ENCODE measurements around the gene SMARCB1.

DNA sequence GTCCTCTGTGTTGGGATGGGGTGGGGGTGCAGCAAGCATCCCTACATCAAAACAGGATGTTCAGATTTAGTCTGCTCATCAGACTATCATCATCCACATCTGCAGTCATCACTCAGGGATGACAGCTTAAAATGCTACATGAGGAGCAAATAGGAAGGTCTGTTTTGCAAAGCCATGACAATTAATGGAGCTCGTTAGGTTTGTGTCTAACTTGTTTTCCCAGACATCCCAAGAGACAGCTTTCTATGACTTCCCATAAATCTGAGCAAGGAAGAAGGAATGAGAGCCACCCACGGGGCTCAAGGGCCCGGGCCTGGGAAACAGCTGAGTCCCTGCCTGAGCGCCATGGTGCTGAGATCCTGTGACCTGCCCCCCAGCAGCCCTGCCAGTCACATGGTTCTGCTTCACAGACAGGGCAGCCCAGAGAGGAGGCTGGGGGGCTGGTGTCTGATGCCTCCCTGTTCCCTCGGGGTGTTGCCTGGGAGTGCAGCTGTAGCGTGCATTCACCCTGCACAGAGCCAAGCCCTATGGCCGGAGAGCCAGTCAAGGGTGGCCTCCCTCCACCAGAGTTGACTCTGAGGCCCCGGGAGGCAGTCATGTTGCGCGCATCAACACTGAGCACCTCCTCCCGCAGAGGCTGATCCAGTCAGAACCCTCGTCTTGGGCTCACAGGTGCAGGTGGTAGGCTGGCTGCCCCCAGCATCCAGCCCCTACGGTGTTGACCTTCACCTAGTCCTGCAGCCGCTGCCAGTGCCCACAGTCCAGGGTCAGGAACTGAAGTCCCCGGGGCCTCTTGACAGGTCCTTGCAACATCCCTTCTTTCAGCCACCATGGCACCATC lies 40.0 kb downstream of the SMARCB1 start:
- TF ChIP-seq OSR1 (CRISPR knock-in tag; IDR thresholded peaks at IDR 0.05) (no peak), ARNTL (CRISPR knock-in tag; IDR thresholded peaks at IDR 0.05; ENCODE audit: borderline replicate concordance, low read depth) (no peak), ZNF565 (CRISPR knock-in tag; conservative IDR thresholded peaks at IDR 0.05; ENCODE audit: low read depth) (no peak), ESRRG (CRISPR knock-in tag; IDR thresholded peaks at IDR 0.05) (no peak), PPARA (CRISPR knock-in tag; IDR thresholded peaks at IDR 0.05; ENCODE audit: borderline replicate concordance) (no peak), ISL1 (CRISPR knock-in tag; IDR thresholded peaks at IDR 0.05) (peak; percentile 58), RARB (CRISPR knock-in tag; IDR thresholded peaks at IDR 0.05) (no peak), BACH2 (CRISPR knock-in tag; IDR thresholded peaks at IDR 0.05; ENCODE audit: borderline replicate concordance) (no peak), ZNF8 (CRISPR knock-in tag; IDR thresholded peaks at IDR 0.05) (0 out of 2 replicates have a peak, but pooled peaks have one; percentile 51)
- TF ChIP-seq, protein P1, sequence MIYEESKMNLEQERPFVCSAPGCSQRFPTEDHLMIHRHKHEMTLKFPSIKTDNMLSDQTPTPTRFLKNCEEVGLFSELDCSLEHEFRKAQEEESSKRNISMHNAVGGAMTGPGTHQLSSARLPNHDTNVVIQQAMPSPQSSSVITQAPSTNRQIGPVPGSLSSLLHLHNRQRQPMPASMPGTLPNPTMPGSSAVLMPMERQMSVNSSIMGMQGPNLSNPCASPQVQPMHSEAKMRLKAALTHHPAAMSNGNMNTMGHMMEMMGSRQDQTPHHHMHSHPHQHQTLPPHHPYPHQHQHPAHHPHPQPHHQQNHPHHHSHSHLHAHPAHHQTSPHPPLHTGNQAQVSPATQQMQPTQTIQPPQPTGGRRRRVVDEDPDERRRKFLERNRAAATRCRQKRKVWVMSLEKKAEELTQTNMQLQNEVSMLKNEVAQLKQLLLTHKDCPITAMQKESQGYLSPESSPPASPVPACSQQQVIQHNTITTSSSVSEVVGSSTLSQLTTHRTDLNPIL (CRISPR knock-in tag; IDR thresholded peaks at IDR 0.05; ENCODE audit: low read depth): no peak
- TF ChIP-seq, protein P2, sequence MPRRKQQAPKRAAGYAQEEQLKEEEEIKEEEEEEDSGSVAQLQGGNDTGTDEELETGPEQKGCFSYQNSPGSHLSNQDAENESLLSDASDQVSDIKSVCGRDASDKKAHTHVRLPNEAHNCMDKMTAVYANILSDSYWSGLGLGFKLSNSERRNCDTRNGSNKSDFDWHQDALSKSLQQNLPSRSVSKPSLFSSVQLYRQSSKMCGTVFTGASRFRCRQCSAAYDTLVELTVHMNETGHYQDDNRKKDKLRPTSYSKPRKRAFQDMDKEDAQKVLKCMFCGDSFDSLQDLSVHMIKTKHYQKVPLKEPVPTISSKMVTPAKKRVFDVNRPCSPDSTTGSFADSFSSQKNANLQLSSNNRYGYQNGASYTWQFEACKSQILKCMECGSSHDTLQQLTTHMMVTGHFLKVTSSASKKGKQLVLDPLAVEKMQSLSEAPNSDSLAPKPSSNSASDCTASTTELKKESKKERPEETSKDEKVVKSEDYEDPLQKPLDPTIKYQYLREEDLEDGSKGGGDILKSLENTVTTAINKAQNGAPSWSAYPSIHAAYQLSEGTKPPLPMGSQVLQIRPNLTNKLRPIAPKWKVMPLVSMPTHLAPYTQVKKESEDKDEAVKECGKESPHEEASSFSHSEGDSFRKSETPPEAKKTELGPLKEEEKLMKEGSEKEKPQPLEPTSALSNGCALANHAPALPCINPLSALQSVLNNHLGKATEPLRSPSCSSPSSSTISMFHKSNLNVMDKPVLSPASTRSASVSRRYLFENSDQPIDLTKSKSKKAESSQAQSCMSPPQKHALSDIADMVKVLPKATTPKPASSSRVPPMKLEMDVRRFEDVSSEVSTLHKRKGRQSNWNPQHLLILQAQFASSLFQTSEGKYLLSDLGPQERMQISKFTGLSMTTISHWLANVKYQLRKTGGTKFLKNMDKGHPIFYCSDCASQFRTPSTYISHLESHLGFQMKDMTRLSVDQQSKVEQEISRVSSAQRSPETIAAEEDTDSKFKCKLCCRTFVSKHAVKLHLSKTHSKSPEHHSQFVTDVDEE (CRISPR knock-in tag; IDR thresholded peaks at IDR 0.05): peak; percentile 94
- TF ChIP-seq, protein P3, sequence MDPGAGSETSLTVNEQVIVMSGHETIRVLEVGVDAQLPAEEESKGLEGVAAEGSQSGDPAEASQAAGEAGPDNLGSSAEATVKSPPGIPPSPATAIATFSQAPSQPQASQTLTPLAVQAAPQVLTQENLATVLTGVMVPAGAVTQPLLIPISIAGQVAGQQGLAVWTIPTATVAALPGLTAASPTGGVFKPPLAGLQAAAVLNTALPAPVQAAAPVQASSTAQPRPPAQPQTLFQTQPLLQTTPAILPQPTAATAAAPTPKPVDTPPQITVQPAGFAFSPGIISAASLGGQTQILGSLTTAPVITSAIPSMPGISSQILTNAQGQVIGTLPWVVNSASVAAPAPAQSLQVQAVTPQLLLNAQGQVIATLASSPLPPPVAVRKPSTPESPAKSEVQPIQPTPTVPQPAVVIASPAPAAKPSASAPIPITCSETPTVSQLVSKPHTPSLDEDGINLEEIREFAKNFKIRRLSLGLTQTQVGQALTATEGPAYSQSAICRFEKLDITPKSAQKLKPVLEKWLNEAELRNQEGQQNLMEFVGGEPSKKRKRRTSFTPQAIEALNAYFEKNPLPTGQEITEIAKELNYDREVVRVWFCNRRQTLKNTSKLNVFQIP (CRISPR knock-in tag; IDR thresholded peaks at IDR 0.05; ENCODE audit: borderline replicate concordance, low read depth): no peak
- TF ChIP-seq, protein P4, sequence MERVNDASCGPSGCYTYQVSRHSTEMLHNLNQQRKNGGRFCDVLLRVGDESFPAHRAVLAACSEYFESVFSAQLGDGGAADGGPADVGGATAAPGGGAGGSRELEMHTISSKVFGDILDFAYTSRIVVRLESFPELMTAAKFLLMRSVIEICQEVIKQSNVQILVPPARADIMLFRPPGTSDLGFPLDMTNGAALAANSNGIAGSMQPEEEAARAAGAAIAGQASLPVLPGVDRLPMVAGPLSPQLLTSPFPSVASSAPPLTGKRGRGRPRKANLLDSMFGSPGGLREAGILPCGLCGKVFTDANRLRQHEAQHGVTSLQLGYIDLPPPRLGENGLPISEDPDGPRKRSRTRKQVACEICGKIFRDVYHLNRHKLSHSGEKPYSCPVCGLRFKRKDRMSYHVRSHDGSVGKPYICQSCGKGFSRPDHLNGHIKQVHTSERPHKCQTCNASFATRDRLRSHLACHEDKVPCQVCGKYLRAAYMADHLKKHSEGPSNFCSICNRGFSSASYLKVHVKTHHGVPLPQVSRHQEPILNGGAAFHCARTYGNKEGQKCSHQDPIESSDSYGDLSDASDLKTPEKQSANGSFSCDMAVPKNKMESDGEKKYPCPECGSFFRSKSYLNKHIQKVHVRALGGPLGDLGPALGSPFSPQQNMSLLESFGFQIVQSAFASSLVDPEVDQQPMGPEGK (CRISPR knock-in tag; IDR thresholded peaks at IDR 0.05; ENCODE audit: borderline replicate concordance): no peak
